GM12865 (cell line): ENCODE data around the gene CSNK1E.

ENCODE experiments used
- DNase-seq: peaks from one replicate; pipeline ENCODE4 v3.0.0; 2010; ENCODE audit warnings: low read depth
- H3K4me3 ChIP-seq: 2 replicates; pipeline ENCODE4 v1.5.1; 2011; ENCODE audit warnings: mild to moderate bottlenecking, low read depth, low read length, control low read depth
- CTCF ChIP-seq: IDR thresholded peaks from 2 replicates; pipeline ENCODE4 v1.5.1; 2011; ENCODE audit warnings: low read length, control low read depth, low read depth, inconsistent platforms; ENCODE audit not compliant: insufficient read depth; ENCODE audit errors: missing control alignments

CSNK1E gene

GRCh38 chr22:38309614-38310517 lies 7.4 kb downstream of the CSNK1E start:
- no peak overlapping the region for H3K4me3 ChIP-seq
- no peak for DNase-seq
- no peak for TF ChIP-seq CTCF

- no peak for TF ChIP-seq CTCF
- no peak for DNase-seq
- H3K4me3 ChIP-seq, result no peak overlapping the region
These were observed 8.3 kb downstream of the CSNK1E start for GRCh38 chr22:38308791-38309498.

- DNase-seq, result peak; percentile 95
- H3K4me3 ChIP-seq, result peak overlapping the region; percentile 33
- peak; percentile 29 for TF ChIP-seq CTCF
These were observed 11.5 kb downstream of the CSNK1E start for GRCh38 chr22:38305471-38306448.

- no peak overlapping the region for H3K4me3 ChIP-seq
- DNase-seq, result no peak
- no peak for TF ChIP-seq CTCF
These were observed 12.7 kb downstream of the CSNK1E start for GRCh38 chr22:38304526-38304925.

GRCh38 chr22:38303974-38304373 lies 13.3 kb downstream of the CSNK1E start:
- no peak overlapping the region for H3K4me3 ChIP-seq
- TF ChIP-seq CTCF, result no peak
- DNase-seq, result no peak

GRCh38 chr22:38302906-38303305 lies 14.3 kb downstream of the CSNK1E start:
- H3K4me3 ChIP-seq, result no peak overlapping the region
- no peak for TF ChIP-seq CTCF
- DNase-seq, result no peak
